IMR-90 (cell line): ENCODE data around the gene SLC10A6. TPM values are rescaled to one million over a fixed set of nuclear protein-coding genes. Genes with fewer than 3 reads are reported as not detected.
"Not testable (repeated sequence)": the region's sequence is repeated elsewhere in the genome, so short reads cannot be mapped to it uniquely, and the experiment has no call there.

ENCODE experiments used
- ATAC-seq: fragments of 200-7000 bp; cut with Tn5 transposase; 2 replicates; pipeline ENCODE4 v1.9.1; 2020; ENCODE audit warnings: low read depth, mild to moderate bottlenecking, moderate library complexity
- BruUV-seq: library from RNA; stranded (reverse); fragments of 400-500 nt; replicated peaks from 2 replicates; lab custom pipeline; 2021; lab: Mats Ljungman, UMichigan
- CTCF ChIA-PET: fragments of 300-600 bp; formaldehyde crosslinking; extraction: SDS; loops from one replicate; lab custom pipeline; 2021; ENCODE audit warnings: antibody characterized with exemption; lab: Yijun Ruan, JAX
- POLR2A ChIA-PET: fragments of 300-600 bp; sonication (Branson Sonifier 250); formaldehyde crosslinking; loops from one replicate; lab custom pipeline; 2022; ENCODE audit warnings: antibody characterized with exemption; ENCODE audit not compliant: unreplicated experiment; lab: Charles Lee
- DNase-seq: peaks from one replicate; pipeline ENCODE4 v3.0.0; 2013
- H2AFZ ChIP-seq: replicated peaks from 2 replicates; pipeline ENCODE3; 2013; ENCODE audit warnings: low read length, mild to moderate bottlenecking; ENCODE audit not compliant: poor library complexity
- H2AK5ac ChIP-seq: 2 replicates; pipeline ENCODE4 v1.6.1; 2013; ENCODE audit warnings: low read depth, low read length, inconsistent platforms
- H2AK9ac ChIP-seq: replicated peaks from 2 replicates; pipeline ENCODE3; 2013; ENCODE audit warnings: mild to moderate bottlenecking, low read depth, low read length, moderate library complexity; ENCODE audit not compliant: poor library complexity
- H2BK120ac ChIP-seq: 2 replicates; pipeline ENCODE4 v1.6.1; 2013; ENCODE audit warnings: low read depth, low read length, inconsistent platforms
- H2BK15ac ChIP-seq: 3 replicates; pipeline ENCODE4 v1.6.1; 2013; ENCODE audit warnings: low read depth, low read length, inconsistent platforms
- H2BK20ac ChIP-seq: 2 replicates; pipeline ENCODE4 v1.6.1; 2013; ENCODE audit warnings: low read depth, mild to moderate bottlenecking, inconsistent platforms, low read length, moderate library complexity
- H2BK5ac ChIP-seq: 2 replicates; pipeline ENCODE4 v1.6.1; 2013; ENCODE audit warnings: mild to moderate bottlenecking, low read depth, low read length, inconsistent platforms; ENCODE audit not compliant: poor library complexity, severe bottlenecking
- H3K14ac ChIP-seq: replicated peaks from 2 replicates; pipeline ENCODE4 v1.6.1; 2013; ENCODE audit warnings: low read depth, low read length, inconsistent platforms
- H3K18ac ChIP-seq: 2 replicates; pipeline ENCODE4 v1.6.1; 2013; ENCODE audit warnings: low read depth, low read length, control low read depth
- H3K23ac ChIP-seq: 2 replicates; pipeline ENCODE4 v1.6.1; 2013; ENCODE audit warnings: low read depth, low read length, inconsistent platforms
- H3K27ac ChIP-seq: 2 replicates; pipeline ENCODE4 v1.5.1; 2013; ENCODE audit warnings: mild to moderate bottlenecking, control low read depth, low read length; ENCODE audit not compliant: insufficient read depth
- H3K27me3 ChIP-seq: 2 replicates; pipeline ENCODE4 v1.6.1; 2013; ENCODE audit warnings: low read length; ENCODE audit not compliant: control insufficient read depth, insufficient read depth
- H3K36me3 ChIP-seq: 2 replicates; pipeline ENCODE4 v1.6.1; 2013; ENCODE audit warnings: low read length, mixed read lengths; ENCODE audit not compliant: control insufficient read depth, insufficient read depth
- H3K4ac ChIP-seq: 2 replicates; pipeline ENCODE4 v1.6.1; 2013; ENCODE audit warnings: low read depth, low read length, inconsistent platforms
- H3K4me1 ChIP-seq: 2 replicates; pipeline ENCODE4 v1.6.1; 2013; ENCODE audit warnings: low read length, mixed read lengths; ENCODE audit not compliant: control insufficient read depth, insufficient read depth
- H3K4me2 ChIP-seq: 2 replicates; pipeline ENCODE4 v1.6.1; 2013; ENCODE audit warnings: low read depth, mild to moderate bottlenecking, control low read depth, low read length, moderate library complexity
- H3K4me3 ChIP-seq: 2 replicates; pipeline ENCODE4 v1.5.1; 2013; ENCODE audit warnings: low read depth, mild to moderate bottlenecking, control low read depth, low read length, moderate library complexity; ENCODE audit not compliant: insufficient read depth
- H3K56ac ChIP-seq: 2 replicates; pipeline ENCODE4 v1.6.1; 2013; ENCODE audit warnings: low read length, inconsistent platforms; ENCODE audit not compliant: insufficient read depth; ENCODE audit errors: extremely low read depth
- H3K79me1 ChIP-seq, 2 experiments: 2 replicates each; pipeline ENCODE4 v1.6.1; 2013; ENCODE audit warnings: low read length in 2 of 2, inconsistent platforms in 1 of 2, low read depth in 1 of 2
- H3K9ac ChIP-seq: 2 replicates; pipeline ENCODE4 v1.6.1; 2013; ENCODE audit warnings: low read depth, low read length, control low read depth
- H3K9me1 ChIP-seq: 2 replicates; pipeline ENCODE4 v1.6.1; 2013; ENCODE audit warnings: low read length, inconsistent platforms; ENCODE audit not compliant: insufficient read depth
- H3K9me3 ChIP-seq: 2 replicates; pipeline ENCODE4 v1.6.1; 2013; ENCODE audit warnings: low read length; ENCODE audit not compliant: control insufficient read depth, insufficient read depth
- H4K20me1 ChIP-seq: 2 replicates; pipeline ENCODE4 v1.6.1; 2013; ENCODE audit warnings: low read length, inconsistent platforms; ENCODE audit not compliant: insufficient read depth
- H4K5ac ChIP-seq: 2 replicates; pipeline ENCODE4 v1.6.1; 2013; ENCODE audit warnings: mild to moderate bottlenecking, low read depth, low read length, control low read depth
- H4K8ac ChIP-seq, 2 experiments: 2 replicates each; pipeline ENCODE4 v1.6.1; 2013; ENCODE audit warnings: low read depth in 2 of 2, low read length in 2 of 2, control low read depth in 1 of 2, inconsistent platforms in 1 of 2
- H4K91ac ChIP-seq: 2 replicates; pipeline ENCODE4 v1.6.1; 2013; ENCODE audit warnings: low read depth, low read length, inconsistent platforms; ENCODE audit not compliant: insufficient read depth
- CEBPB ChIP-seq: IDR thresholded peaks from 2 replicates; pipeline ENCODE4 v1.6.1; 2012; ENCODE audit warnings: low read depth, low read length, improper control_type of control experiment
- WGBS, 2 experiments: methylation state at CpG; one replicate each; pipeline versions ENCODE4 v1.1.5 to v1.1.7; 2013; ENCODE audit warnings: missing lambda C conversion rate in 2 of 2; ENCODE audit not compliant: insufficient read length in 1 of 2; ENCODE audit errors: extremely low coverage in 2 of 2; 5-methylcytosine and 5-hydroxymethylcytosine counted together
- dilution Hi-C: fragments of 300-500 bp; cut with HindIII; formaldehyde crosslinking; loops from one replicate; pipeline ENCODE4 v1.14.3; 2018; ENCODE audit warnings: low sequenced_read_pairs; ENCODE audit not compliant: unreplicated experiment
- in situ Hi-C: fragments of 300-500 bp; cut with MboI; formaldehyde crosslinking; loops from 3 replicates; pipeline ENCODE4 v1.14.3; 2019; ENCODE audit warnings: low sequenced_read_pairs, inconsistent platforms, mixed read lengths
- intact Hi-C: fragments of 100-400 bp; cut with micrococcal nuclease; formaldehyde crosslinking; loops from 2 replicates; pipeline ENCODE4 v1.10.0; 2022
- polyA plus RNA-seq, 3 experiments: library from polyadenylated mRNA; depleted of rRNA; stranded (reverse); fragments of >200 nt; gene quantifications; 2 replicates each; pipeline ENCODE4 v1.2.3, GENCODE V29; 2012; ENCODE audit warnings: low replicate concordance in 1 of 3
- total RNA-seq: library from RNA; depleted of rRNA; stranded (reverse); fragments of >200 nt; gene quantifications from 2 replicates; pipeline ENCODE4 v1.2.3, GENCODE V29; 2012

Gene SLC10A6
- total and polyA plus RNA-seq, 2 of the 4 experiments (the other 2 are of a cell fraction), result not detected

- H2AFZ ChIP-seq, H3K27ac ChIP-seq, intact Hi-C loops, ATAC-seq, H2BK5ac ChIP-seq, H3K4me1 ChIP-seq, H2AK5ac ChIP-seq, H3K18ac ChIP-seq, H3K4me3 ChIP-seq, DNase-seq, H3K9me1 ChIP-seq, H3K56ac ChIP-seq, H3K79me1 ChIP-seq, H3K4me2 ChIP-seq, H4K5ac ChIP-seq, CTCF ChIA-PET, BruUV-seq, H2BK15ac ChIP-seq, POLR2A ChIA-PET, H3K27me3 ChIP-seq, H4K20me1 ChIP-seq, H4K91ac ChIP-seq, H2BK20ac ChIP-seq, H3K4ac ChIP-seq, H3K14ac ChIP-seq, dilution Hi-C loops, H3K36me3 ChIP-seq, H2BK120ac ChIP-seq, H3K9ac ChIP-seq, H3K23ac ChIP-seq, in situ Hi-C loops, H2AK9ac ChIP-seq, H4K8ac ChIP-seq: not testable (repeated sequence)
- H3K9me3 ChIP-seq, result peaks cover 20% of the 10 kb centered on the region
- TF ChIP-seq CEBPB, result 0 out of 2 replicates have a peak, but pooled peaks have one; percentile 21
- WGBS, 2 experiments, result 67% methylated on average over 1 of the region's 4 CpGs; no CpG with 5 or more reads in 1 of the 2 experiments
Measured at GRCh38 chr4:86875436-86875835, 26.3 kb upstream of the SLC10A6 start.
